Vagina (tissue), 2 donors: ENCODE measurements around the gene SIAH2. TPM values are rescaled to one million over a fixed set of nuclear protein-coding genes. Genes with fewer than 3 reads are reported as not detected.

Experiments
- DNase-seq, 2 donors: peaks; one replicate each; pipeline ENCODE4 v3.0.0-alpha.2; 2017; ENCODE audit errors: extremely low spot score in 2 of 2
- H3K27ac ChIP-seq: fragments of 200-600 bp; sonication (generic); one replicate; pipeline ENCODE4 v1.5.1; 2019
- H3K27me3 ChIP-seq: fragments of 200-600 bp; sonication (generic); one replicate; pipeline ENCODE4 v1.5.1; 2019
- H3K36me3 ChIP-seq, 2 donors: fragments of 200-600 bp; sonication (generic); one replicate each; pipeline ENCODE4 v1.5.1; 2017 to 2019
- H3K4me1 ChIP-seq: fragments of 200-600 bp; sonication (generic); one replicate; pipeline ENCODE4 v1.5.1; 2019
- H3K4me3 ChIP-seq, 2 donors: fragments of 200-600 bp; sonication (generic); 1 replicate in 1 of 2; 2 replicates in 1 of 2; pipeline ENCODE4 v1.5.1; 2016 to 2019
- H3K9me3 ChIP-seq: fragments of 200-600 bp; sonication (generic); one replicate; pipeline ENCODE4 v1.5.1; 2019
- POLR2A ChIP-seq, 2 donors: fragments of 450-650 bp; IDR thresholded peaks; one replicate each; pipeline ENCODE4 v1.6.1; 2017; ENCODE audit warnings: antibody characterized with exemption in 2 of 2, mild to moderate bottlenecking in 2 of 2, moderate library complexity in 2 of 2
- POLR2AphosphoS5 ChIP-seq, 2 donors: sonication (generic); formaldehyde crosslinking; IDR thresholded peaks; one replicate each; pipeline ENCODE4 v1.9.0; 2017; ENCODE audit warnings: antibody characterized with exemption in 2 of 2, mild to moderate bottlenecking in 2 of 2, low read depth in 1 of 2; ENCODE audit not compliant: insufficient read depth in 1 of 2
- intact Hi-C: fragments of 100-400 bp; cut with DNase I; formaldehyde crosslinking; loops from one replicate; pipeline ENCODE4 v1.15.1; 2023
- total RNA-seq: library from RNA; depleted of rRNA; stranded (reverse); fragments of >200 nt; gene quantifications from one replicate; pipeline ENCODE4 v1.2.3, GENCODE V29; 2016
- TF ChIP-seq, protein P1 (sequence below), 3 experiments: fragments of 450-650 bp in 2 of 3; fragments of 200-600 bp in 1 of 3; sonication (generic) in 1 of 3; IDR thresholded peaks; one replicate each; pipeline ENCODE4 v1.5.1; 2017 to 2019; ENCODE audit warnings: antibody characterized with exemption in 3 of 3, mild to moderate bottlenecking in 2 of 3, moderate library complexity in 2 of 3

Gene SIAH2
- total RNA-seq, 1 donor from 2014 or later = 71.0 TPM

DNA sequence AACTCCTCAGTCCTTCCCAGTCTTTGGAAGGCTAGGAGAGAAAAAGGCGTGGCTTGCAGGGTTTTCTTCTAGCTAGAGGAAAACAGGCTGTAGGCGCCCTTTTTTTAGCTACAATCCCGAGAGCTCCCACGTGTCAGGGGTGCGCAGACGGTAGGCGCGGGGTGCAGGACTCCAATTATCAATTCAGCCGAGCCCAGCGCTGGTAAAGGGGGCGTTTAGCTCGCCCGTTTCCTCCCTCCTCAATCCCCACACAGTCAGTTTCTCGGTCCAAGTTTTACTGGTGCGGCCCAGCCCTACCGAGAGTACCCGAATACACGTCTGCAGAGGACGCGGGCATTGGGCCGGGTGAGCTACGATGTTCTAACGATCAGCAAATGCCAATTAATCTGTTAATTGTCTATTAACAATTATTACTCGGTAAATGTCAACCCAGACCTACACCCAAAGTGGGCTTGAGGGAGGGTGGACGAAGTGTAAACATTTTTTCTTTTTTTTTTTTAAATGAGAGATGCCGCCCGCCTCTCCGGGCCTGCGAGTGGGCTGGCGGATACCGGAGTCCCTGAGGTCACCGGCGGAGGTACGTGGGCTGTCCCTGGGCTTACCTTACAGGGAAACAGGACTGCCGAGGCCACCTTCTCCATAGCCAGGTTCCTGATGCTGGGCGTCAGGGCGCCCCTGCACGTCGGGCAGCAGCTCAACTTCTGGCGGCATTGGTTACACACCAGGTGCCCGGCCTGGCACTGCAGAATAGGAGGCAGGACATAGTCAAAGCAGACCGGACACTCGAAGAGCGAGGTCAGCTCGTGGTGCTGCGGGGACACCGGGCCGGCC lies 923 bp downstream of the SIAH2 start:
- peak overlapping the region; percentile 99 for H3K27ac ChIP-seq
- peaks cover 54% of the 10 kb centered on the region for H3K4me1 ChIP-seq
- TF ChIP-seq, protein P1, sequence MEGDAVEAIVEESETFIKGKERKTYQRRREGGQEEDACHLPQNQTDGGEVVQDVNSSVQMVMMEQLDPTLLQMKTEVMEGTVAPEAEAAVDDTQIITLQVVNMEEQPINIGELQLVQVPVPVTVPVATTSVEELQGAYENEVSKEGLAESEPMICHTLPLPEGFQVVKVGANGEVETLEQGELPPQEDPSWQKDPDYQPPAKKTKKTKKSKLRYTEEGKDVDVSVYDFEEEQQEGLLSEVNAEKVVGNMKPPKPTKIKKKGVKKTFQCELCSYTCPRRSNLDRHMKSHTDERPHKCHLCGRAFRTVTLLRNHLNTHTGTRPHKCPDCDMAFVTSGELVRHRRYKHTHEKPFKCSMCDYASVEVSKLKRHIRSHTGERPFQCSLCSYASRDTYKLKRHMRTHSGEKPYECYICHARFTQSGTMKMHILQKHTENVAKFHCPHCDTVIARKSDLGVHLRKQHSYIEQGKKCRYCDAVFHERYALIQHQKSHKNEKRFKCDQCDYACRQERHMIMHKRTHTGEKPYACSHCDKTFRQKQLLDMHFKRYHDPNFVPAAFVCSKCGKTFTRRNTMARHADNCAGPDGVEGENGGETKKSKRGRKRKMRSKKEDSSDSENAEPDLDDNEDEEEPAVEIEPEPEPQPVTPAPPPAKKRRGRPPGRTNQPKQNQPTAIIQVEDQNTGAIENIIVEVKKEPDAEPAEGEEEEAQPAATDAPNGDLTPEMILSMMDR (IDR thresholded peaks at IDR 0.05) = no peak
- TF ChIP-seq POLR2AphosphoS5 (IDR thresholded peaks at IDR 0.05; ENCODE audit: insufficient read depth in 1 of 2, low read depth in 1 of 2) (peak; percentile 47 to 83), POLR2A (IDR thresholded peaks at IDR 0.05) (peak in 1 of 2 donors; percentile 27)
- DNase-seq = no peak
- H3K27me3 ChIP-seq = no peaks in the 10 kb centered on the region
- H3K9me3 ChIP-seq = no peaks in the 10 kb centered on the region
- H3K4me3 ChIP-seq = peak overlapping the region; percentile 77 to 96
- H3K36me3 ChIP-seq = no peaks in the 10 kb centered on the region
- intact Hi-C loops = loop anchor here (5.0 kb wide), 2 partner anchors 40 to 160 kb away; partner anchors contain the start of gene SELENOT

DNA sequence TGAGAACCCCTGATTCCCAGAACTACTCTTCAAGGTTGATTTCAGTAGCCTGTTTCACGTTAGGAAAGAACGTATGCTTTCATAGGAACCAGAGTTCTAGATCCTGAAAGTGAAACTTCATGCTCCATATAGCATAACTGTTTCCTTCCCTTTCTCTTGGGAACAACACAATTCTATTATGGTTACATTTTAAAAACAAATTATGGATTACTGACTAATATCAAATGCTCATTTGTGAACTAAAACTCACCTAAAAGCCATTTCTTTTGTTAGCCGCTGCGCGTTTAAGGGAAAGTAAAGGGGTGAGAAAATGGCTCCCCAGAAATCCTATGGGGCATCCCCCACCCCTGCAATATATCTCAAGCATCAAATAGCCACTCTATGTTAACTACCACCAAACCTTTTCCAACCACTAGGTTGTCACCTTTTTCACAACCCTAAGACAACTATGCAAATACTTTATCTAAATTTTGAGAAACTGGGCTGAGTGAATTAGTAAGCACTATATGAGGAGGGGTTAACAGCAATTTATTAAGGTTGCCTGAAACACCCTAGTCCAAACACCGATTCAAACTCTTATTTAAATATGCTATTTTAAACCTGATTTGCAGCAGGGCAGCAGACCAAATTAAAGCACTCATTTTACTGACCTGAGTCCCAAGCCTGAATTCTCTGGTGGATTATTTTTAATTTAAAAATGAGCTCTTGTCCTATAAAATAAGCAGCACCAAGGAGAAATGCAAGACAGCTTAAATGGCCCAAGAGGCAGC lies 2.4 kb downstream of the SIAH2 start:
- peak overlapping the region; percentile 99 for H3K27ac ChIP-seq
- DNase-seq = no peak
- peaks cover 68% of the 10 kb centered on the region for H3K4me1 ChIP-seq
- no peaks in the 10 kb centered on the region for H3K36me3 ChIP-seq
- H3K4me3 ChIP-seq = peak overlapping the region; percentile 77 to 96
- no peaks in the 10 kb centered on the region for H3K9me3 ChIP-seq
- H3K27me3 ChIP-seq = no peaks in the 10 kb centered on the region
- intact Hi-C loops = loop anchor here (5.0 kb wide), 2 partner anchors 38 to 158 kb away; partner anchors contain the start of gene SELENOT
- TF ChIP-seq, protein P1 (IDR thresholded peaks at IDR 0.05) = no peak
- no peak for TF ChIP-seq POLR2AphosphoS5 (IDR thresholded peaks at IDR 0.05; ENCODE audit: insufficient read depth in 1 of 2, low read depth in 1 of 2)
- no peak for TF ChIP-seq POLR2A (IDR thresholded peaks at IDR 0.05)

DNA sequence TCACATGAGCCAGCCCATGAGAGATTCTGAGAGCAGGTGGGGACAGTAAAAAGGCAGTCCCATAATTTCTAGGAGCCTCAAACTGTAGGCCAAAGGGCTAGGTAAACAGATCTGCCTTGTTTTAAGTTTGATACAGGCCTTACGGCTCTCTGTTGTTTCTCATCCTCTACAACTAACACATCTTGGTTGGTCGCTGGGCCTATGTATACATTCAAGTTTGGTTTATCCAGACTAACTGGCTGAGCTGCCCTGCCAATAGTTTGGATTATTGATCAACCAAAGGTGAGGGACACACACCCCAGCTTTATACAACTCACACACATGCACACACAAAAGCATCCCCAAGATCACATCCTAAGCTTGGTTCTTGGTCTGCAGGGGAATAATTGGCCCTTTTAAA lies 3.0 kb downstream of the SIAH2 start:
- H3K27me3 ChIP-seq = no peaks in the 10 kb centered on the region
- no peak for DNase-seq
- H3K4me3 ChIP-seq = peak overlapping the region; percentile 77 to 96
- H3K9me3 ChIP-seq = no peaks in the 10 kb centered on the region
- TF ChIP-seq POLR2A (IDR thresholded peaks at IDR 0.05) (no peak), POLR2AphosphoS5 (IDR thresholded peaks at IDR 0.05; ENCODE audit: insufficient read depth in 1 of 2, low read depth in 1 of 2) (no peak)
- TF ChIP-seq, protein P1 (IDR thresholded peaks at IDR 0.05) = no peak
- H3K36me3 ChIP-seq = no peaks in the 10 kb centered on the region
- peaks cover 75% of the 10 kb centered on the region for H3K4me1 ChIP-seq
- intact Hi-C loops = loop anchor here (5.0 kb wide), 2 partner anchors 38 to 158 kb away; partner anchors contain the start of gene SELENOT
- H3K27ac ChIP-seq = peak overlapping the region; percentile 99

DNA sequence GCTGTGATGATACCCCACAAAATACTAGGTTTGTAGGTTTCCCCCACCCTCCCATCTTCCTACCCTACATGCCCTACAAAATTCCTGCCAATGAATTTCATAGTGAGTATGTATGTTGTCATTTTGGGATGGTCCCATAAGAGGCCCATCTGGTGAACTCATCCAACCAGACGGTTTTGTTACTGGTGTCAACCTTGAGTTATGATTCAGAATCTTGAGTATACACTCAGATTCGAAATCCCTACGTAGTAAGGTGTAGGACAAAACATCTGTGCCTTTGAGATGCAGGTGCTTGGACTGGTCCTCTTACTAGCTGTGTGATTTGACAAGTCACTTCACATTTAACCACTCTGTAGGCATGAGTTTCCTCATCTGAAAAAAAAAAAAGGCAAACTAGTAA lies 3.6 kb downstream of the SIAH2 start:
- no peak for DNase-seq
- Histone ChIP-seq H3K27me3 (no peaks in the 10 kb centered on the region), H3K36me3 (no peaks in the 10 kb centered on the region), H3K27ac (peak overlapping the region; percentile 99), H3K4me1 (peaks cover 75% of the 10 kb centered on the region), H3K9me3 (no peaks in the 10 kb centered on the region), H3K4me3 (peak overlapping the region; percentile 77 to 96)
- TF ChIP-seq, protein P1 (IDR thresholded peaks at IDR 0.05) = no peak
- TF ChIP-seq POLR2AphosphoS5 (IDR thresholded peaks at IDR 0.05; ENCODE audit: insufficient read depth in 1 of 2, low read depth in 1 of 2) (peak in 1 of 2 donors; percentile 55), POLR2A (IDR thresholded peaks at IDR 0.05) (no peak)
- intact Hi-C loops = no loop called here
